Hypothalamus (tissue), 51 donors: ENCODE data around the gene SLK.

Experiments
- DNase-seq, 51 donors: peaks; one replicate each; lab custom pipeline; 2025; lab: John Stamatoyannopoulos, UW

SLK gene

GRCh38 chr10:103985726-103986125 lies 18.8 kb downstream of the SLK start:
- DNase-seq, result no peak

- no peak for DNase-seq
These were observed 19.4 kb downstream of the SLK start for GRCh38 chr10:103986360-103986759.

GRCh38 chr10:103990121-103990520 lies 23.2 kb downstream of the SLK start:
- no peak for DNase-seq

- DNase-seq, result no peak
These were observed 23.6 kb downstream of the SLK start for GRCh38 chr10:103990531-103990930.

GRCh38 chr10:103991393-103992128 lies 24.6 kb downstream of the SLK start:
- DNase-seq, result no peak

- DNase-seq, result no peak
These were observed 28.2 kb downstream of the SLK start for GRCh38 chr10:103995134-103995533.

GRCh38 chr10:103998805-103999204 lies 31.9 kb downstream of the SLK start:
- DNase-seq, result no peak

GRCh38 chr10:104002911-104003310 lies 36.0 kb downstream of the SLK start:
- DNase-seq, result no peak

- DNase-seq, result no peak
These were observed 38.4 kb downstream of the SLK start for GRCh38 chr10:104005172-104005863.

GRCh38 chr10:104011904-104012303 lies 45.0 kb downstream of the SLK start:
- no peak for DNase-seq

- DNase-seq, result no peak
These were observed 46.5 kb downstream of the SLK start for GRCh38 chr10:104013489-104013888.

GRCh38 chr10:104014176-104014575 lies 47.2 kb downstream of the SLK start:
- DNase-seq, result no peak

GRCh38 chr10:104016661-104017060 lies 49.7 kb downstream of the SLK start:
- DNase-seq, result no peak

GRCh38 chr10:104018471-104018870 lies 51.5 kb downstream of the SLK start:
- no peak for DNase-seq

GRCh38 chr10:104020020-104020419 lies 53.1 kb downstream of the SLK start:
- DNase-seq, result no peak

GRCh38 chr10:104021246-104021645 lies 54.3 kb downstream of the SLK start:
- DNase-seq, result no peak

GRCh38 chr10:104022026-104022425 lies 55.1 kb downstream of the SLK start:
- no peak for DNase-seq

GRCh38 chr10:104025524-104025923 lies 58.6 kb downstream of the SLK start:
- DNase-seq, result peak in 1 of 51 donors; percentile 18

- no peak for DNase-seq
These were observed 59.8 kb downstream of the SLK start for GRCh38 chr10:104026762-104027161.

- peak in 19 of 51 donors; percentile 19 to 64 (median 41) for DNase-seq
These were observed 61.2 kb downstream of the SLK start for GRCh38 chr10:104028146-104028545.

- peak in 2 of 51 donors; percentile 38 to 39 for DNase-seq
These were observed 62.0 kb downstream of the SLK start for GRCh38 chr10:104028823-104029520.

GRCh38 chr10:104029521-104029860 lies 62.6 kb downstream of the SLK start:
- DNase-seq, result peak in 29 of 51 donors; percentile 14 to 87 (median 58)
